Measurements from ENCODE around the gene ASXL2. TPM values are rescaled to one million over a fixed set of nuclear protein-coding genes. Genes with fewer than 3 reads are reported as not detected.
"Not testable (repeated sequence)": the region's sequence is repeated elsewhere in the genome, so short reads cannot be mapped to it uniquely, and the experiment has no call there.

The ASXL2 gene
- total RNA-seq, 4 donors from 2014 or later, result 19.2 to 23.5 (median 20.4) TPM

GRCh38 chr2:25851740-25852503, 26.4 kb downstream of the ASXL2 start:
- H3K9me3 ChIP-seq, result no peaks in the 10 kb centered on the region
- TF ChIP-seq CTCF (IDR thresholded peaks at IDR 0.05), result peak in 5 of 6 experiments; percentile 36 to 77 (median 74)
- TF ChIP-seq POLR2A (IDR thresholded peaks at IDR 0.05), result no peak
- H3K27ac ChIP-seq, result no peak overlapping the region
- 49% methylated on average over 11 of the region's 11 CpGs for WGBS, 2 donors
- intact Hi-C loops (cut with DNase I), result loop anchor here (5.0 kb wide), 1 partner anchor 290 kb away; no protein-coding TSS in a partner anchor
- DNase-seq, result no peak
- H3K36me3 ChIP-seq, result no peaks in the 10 kb centered on the region
- H3K4me3 ChIP-seq (replicated peaks in 1 of 3), result no peak overlapping the region
- peaks cover 4 to 12% of the 10 kb centered on the region in 2 donors for H3K4me1 ChIP-seq
- H3K27me3 ChIP-seq, result no peaks in the 10 kb centered on the region

- intact Hi-C loops (cut with DNase I), result loop anchor here (5.0 kb wide), 1 partner anchor 292 kb away; no protein-coding TSS in a partner anchor
- not testable (repeated sequence) for H3K4me3 ChIP-seq (replicated peaks in 1 of 3); H3K9me3 ChIP-seq; H3K36me3 ChIP-seq; H3K4me1 ChIP-seq; DNase-seq; H3K27ac ChIP-seq; H3K27me3 ChIP-seq
- WGBS, 2 donors, result 75 to 76% methylated on average over 4 of the region's 4 CpGs
Observed at GRCh38 chr2:25850400-25850799, 27.9 kb downstream of the ASXL2 start.

GRCh38 chr2:25849350-25849749, 28.9 kb downstream of the ASXL2 start:
- H3K36me3 ChIP-seq; H3K27ac ChIP-seq; intact Hi-C loops (cut with DNase I); DNase-seq; H3K9me3 ChIP-seq; H3K27me3 ChIP-seq; H3K4me3 ChIP-seq (replicated peaks in 1 of 3); H3K4me1 ChIP-seq: not testable (repeated sequence)
- 90 to 95% methylated on average over 7 of the region's 7 CpGs for WGBS, 2 donors

- intact Hi-C loops (cut with DNase I), result no loop called here
- H3K4me3 ChIP-seq (replicated peaks in 1 of 3), result no peak overlapping the region
- H3K27ac ChIP-seq, result no peak overlapping the region
- WGBS, 2 donors, result 92 to 97% methylated on average over 7 of the region's 7 CpGs
- H3K9me3 ChIP-seq, result no peaks in the 10 kb centered on the region
- H3K4me1 ChIP-seq, result no peaks in the 10 kb centered on the region
- TF ChIP-seq POLR2A (IDR thresholded peaks at IDR 0.05), result no peak
- TF ChIP-seq CTCF (IDR thresholded peaks at IDR 0.05), result no peak
- H3K36me3 ChIP-seq, result no peaks in the 10 kb centered on the region
- no peaks in the 10 kb centered on the region for H3K27me3 ChIP-seq
- no peak for DNase-seq
Observed at GRCh38 chr2:25845843-25846505, 32.3 kb downstream of the ASXL2 start.

GRCh38 chr2:25844089-25844488, 34.2 kb downstream of the ASXL2 start:
- WGBS, 2 donors, result 80 to 97% methylated on average over 1 of the region's 1 CpG
- H3K36me3 ChIP-seq, result no peaks in the 10 kb centered on the region
- no peak overlapping the region for H3K4me3 ChIP-seq (replicated peaks in 1 of 3)
- no peak for DNase-seq
- intact Hi-C loops (cut with DNase I), result no loop called here
- H3K9me3 ChIP-seq, result no peaks in the 10 kb centered on the region
- no peaks in the 10 kb centered on the region for H3K4me1 ChIP-seq
- no peak overlapping the region for H3K27ac ChIP-seq
- no peak for TF ChIP-seq POLR2A (IDR thresholded peaks at IDR 0.05)
- TF ChIP-seq CTCF (IDR thresholded peaks at IDR 0.05), result no peak
- H3K27me3 ChIP-seq, result no peaks in the 10 kb centered on the region

- Histone ChIP-seq H3K4me3 (replicated peaks in 1 of 3) (no peak overlapping the region), H3K27me3 (no peaks in the 10 kb centered on the region), H3K4me1 (no peaks in the 10 kb centered on the region), H3K36me3 (no peaks in the 10 kb centered on the region), H3K9me3 (no peaks in the 10 kb centered on the region), H3K27ac (no peak overlapping the region)
- no peak for DNase-seq
- intact Hi-C loops (cut with DNase I), result no loop called here
- 94 to 100% methylated on average over 1 of the region's 1 CpG for WGBS, 2 donors
- TF ChIP-seq POLR2A (IDR thresholded peaks at IDR 0.05) (no peak), CTCF (IDR thresholded peaks at IDR 0.05) (no peak)
Observed at GRCh38 chr2:25842155-25842554, 36.1 kb downstream of the ASXL2 start.
